Nephron progenitor cell (in vitro differentiated cells): ENCODE results near the gene DYNC2H1.

Experiments
- DNase-seq: peaks from one replicate; pipeline ENCODE4 v3.0.0; 2021
- H3K27ac Mint-ChIP-seq: 2 replicates; pipeline ENCODE4 v1.8.0; 2021; ENCODE audit warnings: mild to moderate bottlenecking, moderate library complexity, mixed read lengths
- H3K27me3 Mint-ChIP-seq: 2 replicates; pipeline ENCODE4 v1.8.0; 2021; ENCODE audit warnings: mild to moderate bottlenecking, low read depth, mixed read lengths; ENCODE audit not compliant: poor library complexity
- H3K36me3 Mint-ChIP-seq: 2 replicates; pipeline ENCODE4 v1.8.0; 2021; ENCODE audit warnings: low read depth, mixed read lengths
- H3K4me1 Mint-ChIP-seq: 2 replicates; pipeline ENCODE4 v1.8.0; 2021; ENCODE audit warnings: mixed read lengths
- H3K4me3 Mint-ChIP-seq: 2 replicates; pipeline ENCODE4 v1.8.0; 2021; ENCODE audit warnings: mild to moderate bottlenecking, moderate library complexity, mixed read lengths
- H3K9me3 Mint-ChIP-seq: 2 replicates; pipeline ENCODE4 v1.8.0; 2021; ENCODE audit warnings: mild to moderate bottlenecking, moderate library complexity, mixed read lengths
- TF ChIP-seq, protein P1 (sequence below): fragments of 200-600 bp; sonication (generic); IDR thresholded peaks from 2 replicates; pipeline ENCODE4 v1.5.0; 2021; ENCODE audit warnings: antibody characterized with exemption

DYNC2H1 gene

DNA sequence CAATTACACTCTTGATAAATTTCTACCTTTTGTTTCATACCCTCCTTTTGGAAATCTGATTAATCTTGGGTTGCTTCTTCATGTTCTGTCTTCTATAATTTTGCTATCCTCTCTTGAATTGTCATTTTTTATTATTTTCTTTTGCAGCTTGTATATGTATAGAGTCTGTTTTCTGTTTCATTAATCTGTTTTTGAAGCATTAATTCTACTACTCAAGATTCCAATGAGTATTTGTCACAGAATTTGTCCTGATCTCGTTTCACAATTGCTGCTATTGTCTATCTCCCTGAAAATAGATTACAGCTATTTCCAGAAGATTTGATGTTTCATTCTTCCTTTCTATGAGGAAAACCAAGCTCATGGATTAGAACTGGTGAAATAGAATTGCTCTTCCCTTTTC, 406.1 kb downstream of the DYNC2H1 start:
- Mint-ChIP-seq H3K9me3 (no peaks in the 10 kb centered on the region), H3K4me3 (no peak overlapping the region), H3K27me3 (no peaks in the 10 kb centered on the region), H3K27ac (no peak overlapping the region), H3K36me3 (no peaks in the 10 kb centered on the region), H3K4me1 (no peaks in the 10 kb centered on the region)
- DNase-seq, result no peak
- TF ChIP-seq, protein P1, sequence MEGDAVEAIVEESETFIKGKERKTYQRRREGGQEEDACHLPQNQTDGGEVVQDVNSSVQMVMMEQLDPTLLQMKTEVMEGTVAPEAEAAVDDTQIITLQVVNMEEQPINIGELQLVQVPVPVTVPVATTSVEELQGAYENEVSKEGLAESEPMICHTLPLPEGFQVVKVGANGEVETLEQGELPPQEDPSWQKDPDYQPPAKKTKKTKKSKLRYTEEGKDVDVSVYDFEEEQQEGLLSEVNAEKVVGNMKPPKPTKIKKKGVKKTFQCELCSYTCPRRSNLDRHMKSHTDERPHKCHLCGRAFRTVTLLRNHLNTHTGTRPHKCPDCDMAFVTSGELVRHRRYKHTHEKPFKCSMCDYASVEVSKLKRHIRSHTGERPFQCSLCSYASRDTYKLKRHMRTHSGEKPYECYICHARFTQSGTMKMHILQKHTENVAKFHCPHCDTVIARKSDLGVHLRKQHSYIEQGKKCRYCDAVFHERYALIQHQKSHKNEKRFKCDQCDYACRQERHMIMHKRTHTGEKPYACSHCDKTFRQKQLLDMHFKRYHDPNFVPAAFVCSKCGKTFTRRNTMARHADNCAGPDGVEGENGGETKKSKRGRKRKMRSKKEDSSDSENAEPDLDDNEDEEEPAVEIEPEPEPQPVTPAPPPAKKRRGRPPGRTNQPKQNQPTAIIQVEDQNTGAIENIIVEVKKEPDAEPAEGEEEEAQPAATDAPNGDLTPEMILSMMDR, result no peak

DNA sequence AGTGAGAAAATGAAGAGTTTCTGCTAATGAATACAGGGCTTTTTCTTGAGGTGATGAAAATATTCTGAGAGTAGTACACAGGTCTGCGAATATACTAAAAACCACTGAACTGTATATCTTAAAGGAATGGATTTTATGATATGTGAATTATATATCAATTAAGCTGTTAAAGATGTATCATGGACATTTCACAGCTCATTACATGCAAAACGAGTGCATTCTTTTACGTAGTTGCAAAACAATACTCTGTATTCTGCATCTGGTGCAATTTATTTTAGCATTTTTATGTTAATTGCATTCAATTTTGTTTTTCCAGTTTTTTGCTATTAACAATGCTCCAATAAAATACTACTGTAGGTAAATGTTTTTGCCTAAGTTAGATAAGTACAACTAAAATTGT, 411.6 kb downstream of the DYNC2H1 start:
- Mint-ChIP-seq H3K4me1 (no peaks in the 10 kb centered on the region), H3K9me3 (peaks cover 3% of the 10 kb centered on the region), H3K4me3 (no peak overlapping the region), H3K27me3 (peaks cover under 1% of the 10 kb centered on the region), H3K27ac (no peak overlapping the region), H3K36me3 (no peaks in the 10 kb centered on the region)
- TF ChIP-seq, protein P1, result no peak
- DNase-seq, result no peak

DNA sequence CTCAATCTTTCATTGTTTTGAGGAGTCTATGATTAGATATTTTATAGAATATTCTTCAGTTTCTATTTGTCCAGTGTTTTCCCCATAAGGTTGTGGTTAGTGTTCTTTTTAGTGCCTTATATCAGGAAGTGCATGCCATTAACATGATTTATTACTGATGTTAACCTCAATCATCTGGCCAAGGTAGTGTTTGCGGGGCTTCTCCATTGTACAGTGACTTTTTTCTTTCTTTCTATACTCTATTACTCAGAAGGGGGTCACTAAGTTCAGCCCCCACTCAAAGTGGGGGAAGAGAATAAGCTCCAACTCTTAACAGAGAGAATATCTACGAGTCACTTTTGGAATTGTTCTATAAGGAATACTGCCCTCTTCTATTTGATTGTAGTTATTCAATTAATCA, 415.8 kb downstream of the DYNC2H1 start:
- TF ChIP-seq, protein P1, result no peak
- peaks cover 3% of the 10 kb centered on the region for H3K27me3 Mint-ChIP-seq
- no peak for DNase-seq
- H3K36me3 Mint-ChIP-seq, result no peaks in the 10 kb centered on the region
- H3K9me3 Mint-ChIP-seq, result peaks cover 3% of the 10 kb centered on the region
- H3K27ac Mint-ChIP-seq, result no peak overlapping the region
- H3K4me3 Mint-ChIP-seq, result no peak overlapping the region
- no peaks in the 10 kb centered on the region for H3K4me1 Mint-ChIP-seq

DNA sequence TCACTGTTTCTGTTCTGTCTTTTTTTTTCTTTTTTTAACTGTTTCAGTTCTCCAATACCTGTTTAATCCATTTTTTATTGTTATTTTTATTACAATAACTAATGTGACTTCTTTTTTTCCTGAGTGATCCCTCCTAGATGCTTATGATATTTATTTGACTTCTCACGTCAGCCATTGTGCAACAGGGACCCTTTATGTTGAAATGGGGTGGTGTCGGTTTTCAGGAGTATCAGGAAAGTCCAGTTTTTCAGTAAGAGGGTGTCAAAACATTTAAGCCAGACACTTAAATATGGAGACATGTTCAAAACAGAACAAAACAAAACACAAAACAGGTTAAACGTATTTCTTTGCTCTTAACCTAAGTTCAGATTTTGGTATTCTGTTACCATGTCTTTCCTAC, 418.8 kb downstream of the DYNC2H1 start:
- DNase-seq, result no peak
- H3K4me3 Mint-ChIP-seq, result no peak overlapping the region

DNA sequence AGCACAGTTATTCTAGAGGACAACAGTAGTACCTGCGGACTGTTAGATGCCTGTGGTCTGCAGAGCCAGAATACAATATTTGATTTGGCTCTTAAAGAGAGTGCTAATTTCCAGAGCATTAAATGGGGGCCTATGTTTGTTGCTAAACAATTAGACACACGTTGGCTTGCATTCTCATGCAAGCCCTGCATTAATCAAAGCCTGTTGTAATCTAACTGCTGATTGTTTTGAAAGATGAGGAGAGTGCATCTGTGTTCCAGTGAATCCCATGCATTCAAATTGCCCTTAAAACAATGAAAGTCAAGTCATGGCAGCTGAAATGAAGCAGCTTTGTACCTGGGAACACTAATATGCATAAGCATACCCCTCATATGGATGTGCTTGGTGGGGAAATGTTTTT, 419.4 kb downstream of the DYNC2H1 start:
- Mint-ChIP-seq H3K27ac (no peak overlapping the region), H3K36me3 (no peaks in the 10 kb centered on the region), H3K4me3 (no peak overlapping the region), H3K4me1 (no peaks in the 10 kb centered on the region), H3K9me3 (no peaks in the 10 kb centered on the region), H3K27me3 (peaks cover 6% of the 10 kb centered on the region)
- no peak for DNase-seq
- TF ChIP-seq, protein P1, result no peak

More for the DNA sequence above, 418.8 kb downstream of the DYNC2H1 start:
- Mint-ChIP-seq H3K36me3 (no peaks in the 10 kb centered on the region), H3K27ac (no peak overlapping the region), H3K27me3 (peaks cover 3% of the 10 kb centered on the region), H3K9me3 (no peaks in the 10 kb centered on the region), H3K4me1 (no peaks in the 10 kb centered on the region)
- TF ChIP-seq, protein P1, result no peak

DNA sequence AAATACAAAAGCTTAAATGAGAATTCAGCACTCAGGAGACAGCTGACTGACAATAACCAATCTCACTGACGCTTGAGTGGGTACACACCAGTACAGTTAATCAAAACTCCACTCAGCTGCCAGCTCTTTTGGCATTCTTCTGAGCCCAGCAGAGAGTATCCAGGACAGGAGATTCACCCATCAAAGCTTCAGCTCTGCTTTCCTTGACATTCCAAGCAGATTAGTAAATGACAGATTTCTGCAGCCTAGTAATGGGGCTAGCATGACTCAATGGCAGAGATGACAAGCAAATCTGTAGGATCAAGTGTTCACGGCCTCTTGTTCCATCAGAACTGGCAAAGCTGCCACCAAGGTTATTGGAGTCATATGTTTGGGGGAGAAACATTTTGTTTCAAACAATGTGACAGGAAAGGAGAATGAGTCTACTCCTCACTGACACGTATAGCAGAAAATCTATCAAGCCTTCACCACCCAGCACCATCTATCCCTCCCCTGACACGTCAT, 420.0 kb downstream of the DYNC2H1 start:
- Mint-ChIP-seq H3K27ac (no peak overlapping the region), H3K4me1 (no peaks in the 10 kb centered on the region), H3K27me3 (peaks cover 6% of the 10 kb centered on the region), H3K4me3 (no peak overlapping the region), H3K9me3 (no peaks in the 10 kb centered on the region), H3K36me3 (no peaks in the 10 kb centered on the region)
- TF ChIP-seq, protein P1, result no peak
- no peak for DNase-seq
